ENCODE results near the gene UNC50. TPM values are rescaled to one million over a fixed set of nuclear protein-coding genes. Genes with fewer than 3 reads are reported as not detected.
A peak's percentile ranks its signal among the peaks of the same experiment; 100 is the strongest.

The UNC50 gene
- total RNA-seq, 3 donors from 2014 or later, result 30.2 to 39.1 (median 35.9) TPM

DNA sequence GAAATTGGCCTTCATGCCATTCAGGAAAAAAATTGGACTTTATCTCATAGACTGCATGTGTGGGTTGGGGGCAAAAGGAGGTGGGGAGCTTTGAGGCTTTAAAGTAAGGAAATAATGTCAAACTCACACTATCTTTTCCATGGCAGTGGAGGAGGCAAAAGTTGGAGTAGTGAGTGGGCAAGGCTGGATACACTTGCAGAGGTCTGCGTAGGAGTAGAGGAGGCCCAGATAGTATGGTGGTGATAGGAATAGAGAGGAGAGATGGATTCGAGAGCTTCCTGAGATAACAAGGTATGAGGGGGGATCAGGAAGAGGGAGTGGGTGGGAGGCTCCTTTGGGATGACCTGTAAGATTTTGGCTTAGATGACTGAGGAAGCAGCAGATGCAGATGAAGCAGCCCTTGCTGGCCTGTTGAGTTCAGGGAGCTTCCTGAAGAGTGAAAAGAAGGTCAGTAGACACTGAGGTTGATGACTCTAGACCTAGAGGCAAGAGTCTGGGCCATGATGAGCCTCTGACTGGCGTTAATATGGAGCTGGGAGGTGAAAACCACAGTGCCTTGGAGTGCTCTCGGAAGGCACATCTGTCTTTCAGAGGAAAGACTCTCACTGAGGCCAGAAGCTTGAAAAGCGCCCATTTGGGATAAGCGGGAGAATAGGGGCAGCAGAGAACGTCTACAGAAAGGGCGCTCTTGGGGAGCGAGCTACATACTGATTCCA is 5.8 kb downstream of the UNC50 start:
- Mint-ChIP-seq H3K4me1 (ENCODE audit: low read depth) (peaks cover 58% of the 10 kb centered on the region), H3K9me3 (no peaks in the 10 kb centered on the region), H3K4me3 (no peak overlapping the region), H3K27me3 (ENCODE audit: low read depth) (no peaks in the 10 kb centered on the region), H3K36me3 (ENCODE audit: insufficient read depth) (peaks cover 53% of the 10 kb centered on the region)
- ATAC-seq (no peak), DNase-seq (no peak)

DNA sequence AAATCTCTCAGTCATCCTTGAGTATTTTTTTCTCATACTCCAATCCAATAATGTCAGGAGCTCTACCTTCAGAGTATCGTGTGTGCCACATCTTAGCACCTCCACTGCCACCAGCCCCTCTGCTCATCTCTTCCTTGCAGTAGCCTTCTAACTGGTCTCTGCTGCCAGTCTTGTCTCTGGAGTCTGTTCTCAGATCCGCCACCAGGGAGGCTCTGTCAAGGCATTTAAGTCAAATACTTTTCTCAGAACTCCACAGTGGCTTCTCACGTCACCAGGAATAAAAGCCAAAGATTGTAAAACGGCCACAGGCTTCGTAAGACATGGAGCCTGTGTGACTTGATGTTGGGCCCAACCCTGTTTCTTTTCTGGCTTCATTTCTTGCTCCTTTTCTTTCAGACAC is 7.1 kb downstream of the UNC50 start:
- peaks cover 53% of the 10 kb centered on the region for H3K4me1 Mint-ChIP-seq (ENCODE audit: low read depth)
- H3K36me3 Mint-ChIP-seq (ENCODE audit: insufficient read depth), result peaks cover 54% of the 10 kb centered on the region
- no peaks in the 10 kb centered on the region for H3K9me3 Mint-ChIP-seq
- ATAC-seq, result no peak
- no peak overlapping the region for H3K4me3 Mint-ChIP-seq
- DNase-seq, result no peak
- no peaks in the 10 kb centered on the region for H3K27me3 Mint-ChIP-seq (ENCODE audit: low read depth)

DNA sequence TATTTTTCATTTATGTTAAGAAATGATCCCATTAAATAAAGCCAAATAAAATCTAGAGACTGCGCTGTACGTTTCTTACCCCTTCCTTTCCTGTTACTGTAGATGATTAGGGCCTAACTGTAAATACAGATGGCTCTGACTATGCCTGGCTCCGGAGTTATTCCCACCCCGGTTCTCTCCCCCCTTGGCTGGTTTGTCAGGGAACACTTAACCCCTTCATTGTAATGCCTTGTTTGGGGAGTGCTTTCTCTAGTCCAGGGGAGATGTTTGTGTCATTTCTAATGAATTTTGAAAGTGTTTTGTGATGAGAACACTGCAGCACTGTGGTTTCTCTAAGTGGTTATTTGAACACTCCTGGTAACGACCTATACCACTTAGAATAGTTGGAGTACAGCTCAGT is 8.8 kb downstream of the UNC50 start:
- no peaks in the 10 kb centered on the region for H3K9me3 Mint-ChIP-seq
- peaks cover 48% of the 10 kb centered on the region for H3K4me1 Mint-ChIP-seq (ENCODE audit: low read depth)
- peaks cover 53% of the 10 kb centered on the region for H3K36me3 Mint-ChIP-seq (ENCODE audit: insufficient read depth)
- ATAC-seq, result no peak
- H3K4me3 Mint-ChIP-seq, result no peak overlapping the region
- no peaks in the 10 kb centered on the region for H3K27me3 Mint-ChIP-seq (ENCODE audit: low read depth)
- DNase-seq, result no peak

DNA sequence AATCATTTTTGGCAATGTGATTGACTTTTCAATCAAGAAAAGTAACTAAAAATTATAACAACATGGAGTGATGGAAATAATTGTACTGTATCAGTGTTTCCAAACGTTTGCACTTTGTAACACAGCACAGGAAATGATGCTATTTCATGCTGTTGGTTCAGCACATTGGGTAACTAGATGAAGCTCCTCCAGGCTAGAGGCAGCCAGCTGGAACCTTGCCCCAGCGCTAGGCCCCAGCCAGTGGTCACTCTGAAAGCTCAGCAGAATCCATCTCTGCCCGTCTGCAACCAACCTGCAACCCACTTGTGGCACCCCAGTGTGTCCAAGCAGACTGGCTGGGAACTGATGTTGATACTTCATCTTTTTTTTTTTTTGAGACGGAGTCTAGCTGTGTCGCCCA is 15.3 kb downstream of the UNC50 start:
- peaks cover 33% of the 10 kb centered on the region for H3K4me1 Mint-ChIP-seq (ENCODE audit: low read depth)
- peaks cover 29% of the 10 kb centered on the region for H3K36me3 Mint-ChIP-seq (ENCODE audit: insufficient read depth)
- H3K4me3 Mint-ChIP-seq, result no peak overlapping the region
- DNase-seq (no peak), ATAC-seq (no peak)
- H3K9me3 Mint-ChIP-seq, result no peaks in the 10 kb centered on the region
- no peaks in the 10 kb centered on the region for H3K27me3 Mint-ChIP-seq (ENCODE audit: low read depth)

DNA sequence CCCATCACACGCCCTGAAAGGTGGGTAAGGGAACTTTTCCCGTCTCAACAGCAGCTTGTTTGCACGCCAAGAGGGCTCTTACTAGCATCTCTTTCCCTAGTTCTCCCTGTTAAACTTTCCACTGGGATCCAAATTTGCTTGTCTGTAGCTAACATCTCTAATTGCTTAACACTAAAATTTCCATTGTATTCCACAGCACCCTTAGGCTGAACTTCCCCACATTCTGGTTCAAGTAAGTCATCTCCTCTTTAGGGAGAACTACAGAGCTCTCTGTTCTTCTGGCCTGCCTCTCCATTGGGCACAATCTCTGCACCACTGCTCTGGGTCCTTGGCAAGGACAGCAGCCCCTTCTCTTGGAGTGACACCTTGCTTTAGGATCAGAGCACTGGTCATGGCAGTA is 24.0 kb downstream of the UNC50 start:
- H3K36me3 Mint-ChIP-seq (ENCODE audit: insufficient read depth), result peaks cover 41% of the 10 kb centered on the region
- H3K9me3 Mint-ChIP-seq, result no peaks in the 10 kb centered on the region
- no peak overlapping the region for H3K4me3 Mint-ChIP-seq
- H3K27me3 Mint-ChIP-seq (ENCODE audit: low read depth), result no peaks in the 10 kb centered on the region
- peaks cover 31% of the 10 kb centered on the region for H3K4me1 Mint-ChIP-seq (ENCODE audit: low read depth)
- no peak for DNase-seq
- ATAC-seq, result no peak

DNA sequence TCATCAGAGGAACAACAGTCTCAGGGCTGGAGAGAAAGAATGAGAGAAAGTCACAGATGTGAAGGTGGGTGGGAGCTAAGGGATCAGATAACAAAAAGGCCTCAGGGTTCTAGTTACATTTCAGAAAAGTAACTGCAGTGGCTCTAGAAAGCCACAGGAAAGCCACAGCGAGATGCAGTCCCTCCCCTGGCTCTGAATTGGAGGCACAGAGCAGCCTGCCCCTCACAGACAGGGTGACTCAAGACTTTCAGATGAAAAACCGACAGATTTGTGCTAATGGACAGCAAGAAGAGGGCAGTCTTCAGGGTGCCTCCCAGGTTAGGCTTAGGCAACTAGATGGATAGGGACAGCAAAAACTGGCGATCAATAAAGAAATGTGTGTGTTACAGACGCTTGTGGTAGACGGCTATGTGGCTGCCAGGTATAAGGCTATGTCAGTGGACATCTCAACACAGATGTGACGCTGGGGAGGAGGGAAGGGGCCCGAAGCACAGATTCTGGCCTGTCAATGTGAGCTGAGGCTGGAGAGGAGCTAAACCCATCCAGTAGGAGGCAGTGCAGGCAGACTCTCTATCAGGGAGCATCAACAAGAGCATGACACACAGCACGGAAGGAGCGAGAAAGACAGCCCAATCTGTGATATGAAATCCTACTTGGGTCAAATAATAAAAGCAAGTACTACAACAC is 26.2 kb downstream of the UNC50 start:
- H3K4me1 Mint-ChIP-seq (ENCODE audit: low read depth), result peaks cover 36% of the 10 kb centered on the region
- peak overlapping the region; percentile 19 for H3K4me3 Mint-ChIP-seq
- peak; percentile 63 for ATAC-seq
- H3K36me3 Mint-ChIP-seq (ENCODE audit: insufficient read depth), result peaks cover 33% of the 10 kb centered on the region
- no peaks in the 10 kb centered on the region for H3K9me3 Mint-ChIP-seq
- no peaks in the 10 kb centered on the region for H3K27me3 Mint-ChIP-seq (ENCODE audit: low read depth)
- peak; percentile 34 for DNase-seq

DNA sequence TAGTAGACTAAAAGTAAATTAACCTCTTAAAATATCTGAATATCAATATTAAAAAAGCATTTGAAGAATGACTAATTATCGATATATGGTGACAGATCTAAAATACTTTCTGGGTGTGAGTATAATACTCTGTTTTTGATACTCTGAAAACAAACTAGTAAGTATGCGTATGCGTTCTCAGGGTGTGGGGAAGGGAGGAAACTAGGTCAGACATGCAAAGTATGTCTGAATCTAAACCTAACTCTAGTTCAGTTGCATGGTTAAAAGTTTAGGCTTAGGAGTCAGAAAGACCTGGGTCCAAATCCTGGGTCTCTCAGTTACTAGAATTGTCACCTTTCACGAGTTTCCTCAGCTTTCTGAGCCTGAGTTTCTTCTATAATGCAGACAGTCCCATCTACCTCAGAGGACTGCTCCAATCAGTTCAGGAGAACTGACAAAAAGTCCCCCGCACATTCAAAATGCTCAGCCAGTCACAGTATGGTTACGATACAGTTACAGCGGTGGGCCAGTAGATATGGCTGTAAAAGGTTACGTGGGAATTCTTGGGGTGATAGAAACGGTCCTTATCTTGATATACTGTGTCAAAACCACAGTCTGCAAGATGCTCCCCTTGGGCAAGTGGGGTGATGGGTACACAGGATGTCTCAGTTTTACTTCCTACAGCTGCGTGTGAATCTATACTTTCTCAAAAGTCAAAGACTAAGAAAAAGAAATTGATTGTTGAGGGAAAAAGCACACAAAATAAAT is 29.2 kb downstream of the UNC50 start:
- H3K36me3 Mint-ChIP-seq (ENCODE audit: insufficient read depth), result peaks cover 30% of the 10 kb centered on the region
- H3K9me3 Mint-ChIP-seq, result no peaks in the 10 kb centered on the region
- peaks cover 39% of the 10 kb centered on the region for H3K4me1 Mint-ChIP-seq (ENCODE audit: low read depth)
- no peaks in the 10 kb centered on the region for H3K27me3 Mint-ChIP-seq (ENCODE audit: low read depth)
- peak; percentile 87 to 89 for ATAC-seq
- DNase-seq, result peak; percentile 32
- H3K4me3 Mint-ChIP-seq, result peak overlapping the region; percentile 68

DNA sequence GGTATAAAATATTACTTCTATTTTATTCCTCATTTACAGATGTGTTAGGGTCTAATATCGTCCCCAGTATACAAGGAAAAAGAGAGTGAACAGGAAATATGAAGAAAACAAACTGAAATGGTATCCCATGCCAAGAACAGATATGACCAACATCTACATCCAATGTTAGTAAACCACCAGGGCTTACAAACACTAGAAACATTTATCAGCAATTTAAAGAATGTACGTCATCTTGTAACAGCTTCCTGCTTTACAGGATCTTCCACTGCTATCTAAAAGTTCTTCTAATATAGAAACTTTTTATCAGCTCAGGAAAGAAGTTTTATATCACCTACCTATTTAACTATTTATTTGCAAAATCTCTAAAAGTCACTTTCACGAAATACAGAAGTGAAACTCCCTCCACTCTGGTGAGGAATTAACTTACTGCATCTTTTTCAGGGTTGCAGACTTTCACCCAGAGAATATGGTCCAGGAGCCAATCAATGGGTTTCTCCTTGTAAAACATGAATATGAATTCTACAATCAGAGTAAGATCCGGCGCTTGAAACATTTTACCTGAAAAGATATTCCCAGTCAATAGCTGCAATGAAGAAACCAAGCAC is 35.2 kb downstream of the UNC50 start:
- ATAC-seq (no peak), DNase-seq (no peak)
- Mint-ChIP-seq H3K36me3 (ENCODE audit: insufficient read depth) (peaks cover 28% of the 10 kb centered on the region), H3K9me3 (no peaks in the 10 kb centered on the region), H3K27me3 (ENCODE audit: low read depth) (no peaks in the 10 kb centered on the region), H3K4me1 (ENCODE audit: low read depth) (peaks cover 9% of the 10 kb centered on the region), H3K4me3 (no peak overlapping the region)

DNA sequence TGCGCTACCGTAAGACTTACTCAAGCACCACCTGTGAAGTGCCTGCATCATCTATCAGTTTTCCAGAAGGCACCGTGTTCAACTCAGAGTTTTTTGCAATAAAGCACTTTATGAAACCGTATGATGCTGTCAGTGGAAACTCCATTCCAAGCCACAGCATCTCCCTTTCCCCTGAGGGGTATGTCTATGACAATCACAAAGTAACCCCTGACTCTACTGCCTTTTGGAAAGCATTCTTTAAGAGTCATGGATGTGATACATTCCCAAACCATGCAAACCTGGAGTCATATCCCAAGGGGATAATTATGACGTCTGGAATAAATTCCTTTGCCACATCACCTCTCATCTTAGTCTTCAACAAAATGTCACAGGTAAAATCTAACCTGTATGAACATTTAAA is 39.2 kb downstream of the UNC50 start:
- H3K9me3 Mint-ChIP-seq, result no peaks in the 10 kb centered on the region
- peaks cover 38% of the 10 kb centered on the region for H3K4me1 Mint-ChIP-seq (ENCODE audit: low read depth)
- no peak for DNase-seq
- H3K27me3 Mint-ChIP-seq (ENCODE audit: low read depth), result no peaks in the 10 kb centered on the region
- ATAC-seq, result no peak
- H3K4me3 Mint-ChIP-seq, result no peak overlapping the region
- peaks cover 38% of the 10 kb centered on the region for H3K36me3 Mint-ChIP-seq (ENCODE audit: insufficient read depth)

DNA sequence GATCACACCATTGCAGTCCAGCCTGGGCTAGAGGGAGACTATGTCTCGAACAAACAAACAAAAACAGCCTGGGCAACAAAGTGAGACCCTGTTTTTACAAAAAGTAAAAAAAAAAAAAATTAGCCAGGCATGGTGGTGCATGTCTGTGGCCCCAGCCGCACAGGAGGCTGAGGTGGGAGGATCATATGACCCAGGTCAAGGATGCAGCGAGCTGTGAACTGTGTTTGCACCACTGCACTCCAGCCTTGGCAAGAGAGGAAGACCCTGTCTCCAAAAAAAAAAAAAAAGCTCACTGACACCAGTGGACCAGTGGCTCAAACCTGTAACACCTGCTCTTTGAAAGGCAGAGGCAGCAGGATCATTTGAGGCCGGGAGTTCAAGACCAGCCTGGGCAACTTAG is 40.1 kb downstream of the UNC50 start:
- ATAC-seq, result no peak

DNA sequence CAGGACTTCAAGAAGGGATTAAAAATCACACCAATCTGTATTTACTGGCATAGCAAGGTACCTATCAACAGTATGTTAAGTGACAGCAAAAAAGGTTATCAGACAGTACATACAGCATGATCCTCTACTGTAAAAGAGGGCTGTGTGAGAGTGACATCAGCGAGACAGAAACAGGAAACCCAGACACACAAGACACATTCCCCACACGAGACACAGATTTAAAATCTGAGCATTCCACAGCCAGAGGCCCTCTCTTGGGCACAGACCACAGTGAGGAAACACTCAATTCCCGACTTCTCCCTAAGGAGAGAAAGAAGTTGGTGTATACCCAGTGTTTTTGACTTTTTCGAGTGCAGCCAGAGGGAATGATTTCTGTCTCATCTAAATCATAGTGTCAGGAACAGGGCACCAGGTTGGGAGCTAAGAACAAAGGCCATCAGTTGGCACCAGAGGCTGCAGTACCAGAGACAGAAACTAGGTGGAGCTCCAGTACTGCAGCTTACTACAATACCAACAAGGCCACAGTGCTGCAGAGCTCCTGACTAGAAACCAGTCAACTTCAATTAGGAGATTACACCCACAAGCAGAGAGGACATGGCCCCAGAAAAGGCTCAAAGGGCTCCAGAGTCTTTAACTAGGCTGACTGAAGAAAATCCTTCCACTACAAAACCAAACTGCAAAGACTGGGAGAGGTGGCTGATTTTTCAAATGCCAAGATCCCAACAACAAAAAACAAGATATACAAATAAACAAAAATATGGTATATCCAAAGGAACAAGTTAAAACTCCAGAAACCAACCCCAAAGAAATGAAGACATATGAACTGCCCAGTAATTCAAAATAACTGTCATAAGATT is 41.0 kb downstream of the UNC50 start:
- DNase-seq (peak; percentile 83), ATAC-seq (peak; percentile 93 to 95)
- Mint-ChIP-seq H3K9me3 (no peaks in the 10 kb centered on the region), H3K4me3 (peak overlapping the region; percentile 12), H3K4me1 (ENCODE audit: low read depth) (peaks cover 53% of the 10 kb centered on the region), H3K36me3 (ENCODE audit: insufficient read depth) (peaks cover 32% of the 10 kb centered on the region), H3K27me3 (ENCODE audit: low read depth) (no peaks in the 10 kb centered on the region)

More for the DNA sequence above, 40.1 kb downstream of the UNC50 start:
- DNase-seq, result no peak
- Mint-ChIP-seq H3K27me3 (ENCODE audit: low read depth) (no peaks in the 10 kb centered on the region), H3K4me3 (no peak overlapping the region), H3K36me3 (ENCODE audit: insufficient read depth) (peaks cover 37% of the 10 kb centered on the region), H3K4me1 (ENCODE audit: low read depth) (peaks cover 43% of the 10 kb centered on the region), H3K9me3 (no peaks in the 10 kb centered on the region)

DNA sequence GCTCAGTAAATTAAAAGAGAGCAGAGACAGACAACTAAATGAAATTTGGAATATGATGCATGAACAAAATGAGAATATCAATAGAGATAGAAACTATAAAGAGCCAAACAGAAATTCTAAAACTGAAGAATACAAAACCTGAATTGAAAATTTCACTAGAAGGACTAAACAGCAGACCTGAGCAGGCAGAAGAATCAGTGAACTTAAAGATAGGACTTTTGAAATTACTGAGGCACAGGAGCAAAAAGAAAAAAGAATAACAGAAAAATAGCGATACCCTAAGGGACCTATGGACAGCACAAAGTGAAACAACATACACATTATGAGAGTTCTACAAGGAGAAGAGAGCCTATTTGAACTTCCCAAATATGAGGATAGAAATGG is 41.6 kb downstream of the UNC50 start:
- peaks cover 32% of the 10 kb centered on the region for H3K36me3 Mint-ChIP-seq (ENCODE audit: insufficient read depth)
- ATAC-seq (no peak), DNase-seq (no peak)
- H3K4me1 Mint-ChIP-seq (ENCODE audit: low read depth), result peaks cover 59% of the 10 kb centered on the region
- no peaks in the 10 kb centered on the region for H3K27me3 Mint-ChIP-seq (ENCODE audit: low read depth)
- H3K9me3 Mint-ChIP-seq, result no peaks in the 10 kb centered on the region
- peak overlapping the region; percentile 12 for H3K4me3 Mint-ChIP-seq

DNA sequence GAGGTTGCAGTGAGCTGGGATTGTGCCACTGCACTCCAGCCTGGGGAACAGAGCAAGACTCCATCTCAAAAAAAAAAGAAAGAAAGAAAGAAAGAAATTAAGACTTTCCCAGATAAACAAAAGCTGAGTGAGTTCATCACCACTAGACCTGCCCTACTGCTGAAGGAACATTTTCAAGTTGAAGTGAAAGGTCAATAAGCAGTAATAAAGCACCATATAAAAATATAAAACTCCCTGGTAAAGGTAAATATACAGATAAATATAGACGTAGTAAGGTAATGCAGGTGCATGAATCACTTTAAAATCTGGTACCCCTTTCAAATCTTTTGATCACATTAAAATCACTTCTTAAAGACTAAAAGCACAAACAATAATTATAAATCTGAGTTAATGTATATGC is 42.6 kb downstream of the UNC50 start:
- Mint-ChIP-seq H3K4me3 (no peak overlapping the region), H3K36me3 (ENCODE audit: insufficient read depth) (peaks cover 31% of the 10 kb centered on the region), H3K4me1 (ENCODE audit: low read depth) (peaks cover 65% of the 10 kb centered on the region), H3K27me3 (ENCODE audit: low read depth) (no peaks in the 10 kb centered on the region), H3K9me3 (no peaks in the 10 kb centered on the region)
- no peak for DNase-seq
- ATAC-seq, result no peak
